Endodermal cell (in vitro differentiated cells): ENCODE data around the gene COQ8B. TPM values are rescaled to one million over a fixed set of nuclear protein-coding genes. Genes with fewer than 3 reads are reported as not detected.
"Not testable (repeated sequence)": the region's sequence is repeated elsewhere in the genome, so short reads cannot be mapped to it uniquely, and the experiment has no call there.

ENCODE experiments used
- DNase-seq: peaks from one replicate; pipeline ENCODE4 v3.0.0-alpha.2; 2017
- H3K27ac ChIP-seq: 2 replicates; pipeline ENCODE4 v1.5.1; 2013; ENCODE audit warnings: mild to moderate bottlenecking, low read depth, low read length, moderate library complexity
- H3K27me3 ChIP-seq: 2 replicates; pipeline ENCODE4 v1.6.1; 2013; ENCODE audit warnings: mild to moderate bottlenecking, low read length, moderate library complexity; ENCODE audit not compliant: insufficient read depth, control insufficient read depth, poor library complexity, severe bottlenecking
- H3K36me3 ChIP-seq: 2 replicates; pipeline ENCODE4 v1.7.0; 2013; ENCODE audit warnings: mild to moderate bottlenecking, low read length, moderate library complexity; ENCODE audit not compliant: control insufficient read depth, insufficient read depth
- H3K4me1 ChIP-seq: one replicate; pipeline ENCODE4 v1.7.0; 2013; ENCODE audit warnings: low read length; ENCODE audit not compliant: control insufficient read depth, insufficient read depth
- H3K4me3 ChIP-seq: 2 replicates; pipeline ENCODE4 v1.5.1; 2013; ENCODE audit warnings: mild to moderate bottlenecking, low read length, moderate library complexity
- H3K9ac ChIP-seq: 2 replicates; pipeline ENCODE4 v1.6.1; 2013; ENCODE audit warnings: mild to moderate bottlenecking, low read length, moderate library complexity; ENCODE audit not compliant: poor library complexity, severe bottlenecking; ENCODE audit errors: extremely low read depth
- H3K9me3 ChIP-seq: 2 replicates; pipeline ENCODE4 v1.6.1; 2013; ENCODE audit warnings: mild to moderate bottlenecking, low read length, moderate library complexity; ENCODE audit not compliant: control insufficient read depth
- H3K27ac Mint-ChIP-seq: 2 replicates; pipeline ENCODE4 v1.8.0; 2020; ENCODE audit warnings: mixed read lengths
- H3K27me3 Mint-ChIP-seq: 2 replicates; pipeline ENCODE4 v1.8.0; 2021; ENCODE audit warnings: mild to moderate bottlenecking, mixed read lengths; ENCODE audit not compliant: insufficient read depth
- H3K36me3 Mint-ChIP-seq: 2 replicates; pipeline ENCODE4 v1.8.0; 2020; ENCODE audit warnings: low read depth, mixed read lengths
- H3K4me1 Mint-ChIP-seq: 2 replicates; pipeline ENCODE4 v1.8.0; 2020; ENCODE audit warnings: mixed read lengths
- H3K4me3 Mint-ChIP-seq: 2 replicates; pipeline ENCODE4 v1.8.0; 2020; ENCODE audit warnings: mild to moderate bottlenecking, moderate library complexity, mixed read lengths
- H3K9me3 Mint-ChIP-seq: 2 replicates; pipeline ENCODE4 v1.8.0; 2020; ENCODE audit warnings: mild to moderate bottlenecking, mixed read lengths
- CTCF ChIP-seq: fragments of 200-600 bp; sonication (generic); conservative IDR thresholded peaks from 2 replicates; pipeline ENCODE4 v1.5.0; 2021; ENCODE audit warnings: antibody characterized with exemption, mild to moderate bottlenecking
- WGBS, 2 experiments: methylation state at CpG; one replicate each; pipeline versions ENCODE4 v1.1.5 to v1.1.7; 2013; ENCODE audit warnings: missing lambda C conversion rate in 2 of 2, mixed read lengths in 1 of 2; ENCODE audit not compliant: insufficient coverage in 1 of 2, insufficient read length in 1 of 2; 5-methylcytosine and 5-hydroxymethylcytosine counted together
- long read RNA-seq, 4 experiments: library from polyadenylated mRNA in 2 of 4; library from RNA in 1 of 4; library from capped mRNA in 1 of 4; stranded (forward) in 3 of 4; unstranded in 1 of 4; transcript quantifications; one replicate each; pipeline ENCODE4 v2.0.0, GENCODE V29; 2020 to 2021; ENCODE audit warnings: inconsistent platforms in 1 of 4
- polyA plus RNA-seq, 2 experiments: library from polyadenylated mRNA; stranded (reverse); fragments of 50-300 nt; gene quantifications; one replicate each; pipeline ENCODE4 v1.2.3, GENCODE V29; 2013
- total RNA-seq, 2 donors: library from RNA; stranded (reverse); fragmentation: NEBNext Ultra II Directional in 1 of 2; extraction: Animal tissue kit (Norgen Biotek cat#: 25700) in 1 of 2; gene quantifications; 2 replicates in 1 of 2; 3 replicates in 1 of 2; pipeline ENCODE4 v1.2.1, GENCODE V29; 2021

The COQ8B gene
- total RNA-seq = 10 to 100 TPM; 45.6 to 49.8 TPM
- polyA plus RNA-seq (2013, experiment 1 of 2) = 39.8 TPM
- polyA plus RNA-seq (2013, experiment 2 of 2) = 34.3 TPM
- long read RNA-seq, experiment 1, partial matches to known transcripts = 17 of 34 reads
- long read RNA-seq, experiment 1, other reads (novel, unspliced or antisense) = 14 of 34 reads
- long read RNA-seq, experiment 2, transcript COQ8B-202 (15 exons, 2,443 nt) = major isoform, 12 of 95 reads
- long read RNA-seq, experiment 2, partial matches to known transcripts = 6 of 95 reads
- long read RNA-seq, experiment 2, other reads (novel, unspliced or antisense) = 77 of 95 reads
- long read RNA-seq, experiment 3, transcript COQ8B-202 (15 exons, 2,443 nt) = major isoform, 26 of 244 reads
- long read RNA-seq, experiment 3, partial matches to known transcripts = 13 of 244 reads
- long read RNA-seq, experiment 3, other reads (novel, unspliced or antisense) = 205 of 244 reads
- long read RNA-seq, experiment 4, transcript COQ8B-202 (15 exons, 2,443 nt) = major isoform, 5 of 40 reads
- long read RNA-seq, experiment 4, partial matches to known transcripts = 6 of 40 reads
- long read RNA-seq, experiment 4, other reads (novel, unspliced or antisense) = 29 of 40 reads

GRCh38 chr19:40716482-40717324 lies at the start of gene COQ8B, which contains the start of gene ITPKC:
Gene COQ8B (minus strand): TSS chr19:40716886. CDS start chr19:40714632, 2,254 bp downstream.
Gene ITPKC (plus strand): TSS chr19:40717112. CDS start chr19:40717136, 24 bp downstream.
- Mint-ChIP-seq H3K4me3 (peak within 1 kb of the TSS; percentile 91), H3K9me3 (no peaks in the 10 kb centered on the region), H3K36me3 (peaks cover 24% of the 10 kb centered on the region), H3K27me3 (no peaks in the 10 kb centered on the region), H3K27ac (peak within 1 kb of the TSS; percentile 91), H3K4me1 (peaks cover 19% of the 10 kb centered on the region)
- H3K27me3 ChIP-seq = no peaks in the 10 kb centered on the region
- H3K4me1 ChIP-seq = no peaks in the 10 kb centered on the region
- H3K27ac ChIP-seq = peak within 1 kb of the TSS; percentile 66
- TF ChIP-seq CTCF = peak; percentile 52
- H3K36me3 ChIP-seq = peaks cover 16% of the 10 kb centered on the region
- no peaks in the 10 kb centered on the region for H3K9me3 ChIP-seq
- peak within 1 kb of the TSS; percentile 67 for H3K9ac ChIP-seq
- peak within 1 kb of the TSS; percentile 94 for H3K4me3 ChIP-seq
- peak; percentile 100 for DNase-seq
- 0 to 1% methylated on average over 30 to 76 of the region's 76 CpGs for WGBS, 2 experiments

GRCh38 chr19:40766385-40766784 lies 49.7 kb upstream of the COQ8B start:
- H3K4me3 ChIP-seq, H3K4me3 Mint-ChIP-seq, H3K4me1 ChIP-seq, H3K4me1 Mint-ChIP-seq, H3K27ac ChIP-seq, H3K9me3 ChIP-seq, DNase-seq, H3K27me3 Mint-ChIP-seq, H3K9me3 Mint-ChIP-seq, H3K27me3 ChIP-seq, H3K9ac ChIP-seq, H3K27ac Mint-ChIP-seq: not testable (repeated sequence)
- H3K36me3 Mint-ChIP-seq = peaks cover 63% of the 10 kb centered on the region
- peaks cover 50% of the 10 kb centered on the region for H3K36me3 ChIP-seq
- WGBS, 2 experiments = 97 to 98% methylated on average over 5 to 12 of the region's 13 CpGs

- Histone ChIP-seq H3K27ac (no peak overlapping the region), H3K27me3 (no peaks in the 10 kb centered on the region), H3K36me3 (peaks cover 73% of the 10 kb centered on the region), H3K9me3 (no peaks in the 10 kb centered on the region), H3K9ac (no peak overlapping the region), H3K4me1 (no peaks in the 10 kb centered on the region), H3K4me3 (no peak overlapping the region)
- Mint-ChIP-seq H3K4me3 (no peak overlapping the region), H3K36me3 (peaks cover 72% of the 10 kb centered on the region), H3K27me3 (no peaks in the 10 kb centered on the region), H3K9me3 (no peaks in the 10 kb centered on the region), H3K4me1 (no peaks in the 10 kb centered on the region), H3K27ac (no peak overlapping the region)
- 96 to 97% methylated on average over 6 to 10 of the region's 10 CpGs for WGBS, 2 experiments
- TF ChIP-seq CTCF = no peak
- DNase-seq = no peak
Measured at GRCh38 chr19:40763963-40764362, 47.3 kb upstream of the COQ8B start.
